ENCODE measurements around the gene NFE2L3.
"Not testable (repeated sequence)": the region's sequence is repeated elsewhere in the genome, so short reads cannot be mapped to it uniquely, and the experiment has no call there.

The NFE2L3 gene

GRCh38 chr7:26166684-26167266 lies 14.8 kb downstream of the NFE2L3 start:
- H3K27ac ChIP-seq: no peak overlapping the region
- TF ChIP-seq ZFX (IDR thresholded peaks at IDR 0.05) (no peak), CTCF (conservative IDR thresholded peaks at IDR 0.05) (no peak)

GRCh38 chr7:26167303-26167934 lies 15.4 kb downstream of the NFE2L3 start:
- no peak for TF ChIP-seq CTCF (conservative IDR thresholded peaks at IDR 0.05)
- TF ChIP-seq ZFX (IDR thresholded peaks at IDR 0.05): no peak
- H3K27ac ChIP-seq: no peak overlapping the region

GRCh38 chr7:26168458-26169023 lies 16.5 kb downstream of the NFE2L3 start:
- H3K27ac ChIP-seq: no peak overlapping the region
- TF ChIP-seq ZFX (IDR thresholded peaks at IDR 0.05) (no peak), CTCF (conservative IDR thresholded peaks at IDR 0.05) (no peak)

GRCh38 chr7:26169271-26169670 lies 17.3 kb downstream of the NFE2L3 start:
- H3K27ac ChIP-seq: no peak overlapping the region
- TF ChIP-seq ZFX (IDR thresholded peaks at IDR 0.05) (no peak), CTCF (conservative IDR thresholded peaks at IDR 0.05) (no peak)

GRCh38 chr7:26170663-26171062 lies 18.7 kb downstream of the NFE2L3 start:
- TF ChIP-seq CTCF (conservative IDR thresholded peaks at IDR 0.05) (no peak), ZFX (IDR thresholded peaks at IDR 0.05) (no peak)
- H3K27ac ChIP-seq: no peak overlapping the region

GRCh38 chr7:26171601-26172000 lies 19.6 kb downstream of the NFE2L3 start:
- no peak for TF ChIP-seq ZFX (IDR thresholded peaks at IDR 0.05)
- TF ChIP-seq CTCF (conservative IDR thresholded peaks at IDR 0.05): no peak
- H3K27ac ChIP-seq: no peak overlapping the region

GRCh38 chr7:26172048-26172447 lies 20.1 kb downstream of the NFE2L3 start:
- TF ChIP-seq CTCF (conservative IDR thresholded peaks at IDR 0.05) (no peak), ZFX (IDR thresholded peaks at IDR 0.05) (no peak)
- no peak overlapping the region for H3K27ac ChIP-seq

GRCh38 chr7:26175903-26176302 lies 23.9 kb downstream of the NFE2L3 start:
- not testable (repeated sequence) for H3K27ac ChIP-seq

GRCh38 chr7:26176696-26177095 lies 24.7 kb downstream of the NFE2L3 start:
- not testable (repeated sequence) for H3K27ac ChIP-seq

- H3K27ac ChIP-seq: not testable (repeated sequence)
Measured at GRCh38 chr7:26177269-26177668, 25.3 kb downstream of the NFE2L3 start.

All from C4-2B (cell line).